GM04504 (cell line): Measurements from ENCODE around the gene SYTL1.

Experiments used
- DNase-seq: peaks from one replicate; pipeline ENCODE4 v3.0.0-alpha.2; 2012; ENCODE audit warnings: low read depth

SYTL1 gene

DNA sequence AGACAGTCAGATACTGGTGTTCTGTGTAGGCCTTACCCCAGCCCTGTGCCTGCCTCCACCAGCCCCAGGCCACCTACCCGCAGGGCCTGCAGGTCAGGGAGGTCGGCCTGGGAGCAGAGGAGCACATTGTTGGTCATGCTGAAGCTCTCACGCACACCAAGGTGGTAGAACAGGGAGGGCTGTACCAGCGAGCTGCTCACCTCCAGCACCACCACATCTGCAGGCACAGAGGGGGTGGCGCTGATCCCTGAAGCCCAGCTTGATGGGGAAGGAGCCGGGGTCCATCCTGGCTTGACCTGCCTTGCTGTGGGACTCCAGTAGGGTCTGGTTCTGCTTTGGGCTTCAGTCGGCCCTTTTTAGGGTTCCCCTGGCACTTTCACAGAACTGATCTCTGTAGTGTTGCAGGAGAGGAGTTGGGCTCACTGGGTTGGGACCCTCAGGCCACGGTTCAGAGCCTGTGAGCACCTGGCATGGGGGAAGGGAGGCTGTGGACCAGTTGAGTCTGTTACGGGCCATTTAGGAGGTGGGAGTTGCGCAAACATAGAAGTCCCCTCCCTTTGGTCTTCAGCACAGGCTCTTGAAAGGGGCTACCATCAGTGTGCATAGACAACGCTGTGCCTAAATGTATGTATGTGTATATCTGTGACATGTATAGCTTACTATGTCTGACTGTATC, 23.0 kb downstream of the SYTL1 start:
- no peak for DNase-seq

DNA sequence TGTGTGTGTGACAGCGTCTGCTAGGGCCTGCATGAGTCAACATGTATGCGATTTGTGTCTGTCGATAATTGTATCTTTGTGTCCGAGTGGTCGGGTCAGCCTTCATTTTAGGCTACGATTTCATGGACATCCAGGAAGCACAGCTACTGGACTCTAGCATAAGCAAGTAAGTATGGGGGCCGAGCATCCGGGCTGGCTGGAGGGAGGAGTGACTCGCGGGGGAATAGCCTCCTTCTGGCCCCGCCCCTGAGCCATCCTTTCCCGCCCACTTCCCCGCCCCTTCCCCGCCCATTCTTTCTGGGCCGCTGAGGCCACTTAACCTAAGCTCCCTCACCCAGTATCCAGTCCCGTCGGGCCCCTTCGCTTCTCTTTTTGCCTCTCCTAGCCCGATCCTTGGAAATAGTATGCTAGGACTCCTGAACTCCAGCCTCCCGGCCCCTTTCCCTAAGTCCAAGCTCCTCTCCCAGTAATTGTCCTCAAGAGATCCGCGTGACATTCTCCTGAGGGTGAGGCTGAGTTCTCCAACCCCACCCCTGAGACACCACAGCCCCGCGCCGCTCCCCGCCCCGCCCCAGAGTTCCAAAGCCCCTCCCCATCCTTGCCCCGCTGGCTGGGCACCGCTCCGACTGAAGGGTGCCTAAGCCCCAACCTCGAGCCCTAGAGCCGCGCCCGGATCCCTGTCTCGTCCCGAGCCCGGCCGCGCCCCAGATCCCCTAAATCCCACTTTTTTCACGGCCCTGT, 23.7 kb downstream of the SYTL1 start:
- DNase-seq, result peak; percentile 78

DNA sequence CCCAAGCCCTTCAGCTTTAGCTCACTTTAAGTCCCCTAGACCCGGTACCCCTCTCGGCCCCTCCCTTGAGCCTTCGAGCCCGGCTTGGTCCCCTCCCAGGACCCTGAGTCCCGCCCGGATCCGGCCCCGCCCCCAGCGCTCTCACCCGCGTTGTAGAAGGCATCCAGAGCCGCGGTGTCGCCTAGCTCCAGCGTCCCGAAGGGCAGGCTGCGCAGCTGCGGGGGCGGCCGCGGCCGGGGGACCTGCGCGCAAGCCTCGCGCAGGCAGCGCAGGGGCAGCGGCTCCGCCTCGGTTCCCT, 24.2 kb downstream of the SYTL1 start:
- DNase-seq, result peak; percentile 52

DNA sequence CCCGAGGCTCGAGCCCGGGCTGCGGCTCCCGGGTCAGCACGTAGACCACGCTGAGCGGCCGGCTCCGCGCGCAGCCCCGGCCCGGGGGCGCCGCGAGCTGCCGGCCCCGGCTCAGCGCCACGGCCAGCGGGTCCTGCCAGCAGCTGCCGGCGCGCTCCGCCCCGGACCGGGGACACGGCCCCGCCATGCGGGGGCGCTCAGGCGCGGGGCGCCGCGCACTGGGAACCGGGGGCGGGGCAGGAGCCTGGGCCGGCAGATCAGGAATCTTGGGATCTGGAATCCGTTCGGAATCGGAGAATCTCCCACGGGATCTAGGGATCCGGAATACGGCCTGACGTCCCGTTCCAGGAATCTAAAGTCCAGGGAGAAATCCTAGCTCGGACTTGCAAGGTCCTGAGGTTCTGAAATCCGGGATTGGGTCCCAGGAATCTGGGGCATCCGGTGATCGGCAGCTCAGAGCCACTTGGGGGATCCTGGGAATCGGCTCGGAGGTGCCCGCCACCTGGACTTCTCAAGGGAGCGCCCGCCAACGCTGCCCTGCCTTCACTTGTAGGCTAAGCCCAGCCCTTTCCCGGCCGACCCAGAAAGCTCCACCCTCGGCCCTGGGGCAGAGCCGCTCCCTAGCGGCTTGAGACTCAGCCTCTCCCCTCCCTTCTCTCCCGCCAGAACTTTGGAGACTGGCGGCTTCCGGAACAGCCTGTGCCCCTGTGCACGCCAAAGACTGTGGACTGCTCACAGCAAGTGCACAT, 24.8 kb downstream of the SYTL1 start, which contains the start of gene MAP3K6:
Gene MAP3K6, minus strand, starts transcription at position 551 of the 749 bp plus-strand sequence. Its CDS starts 364 bp downstream, at position 187.
- DNase-seq, result peak; percentile 53

DNA sequence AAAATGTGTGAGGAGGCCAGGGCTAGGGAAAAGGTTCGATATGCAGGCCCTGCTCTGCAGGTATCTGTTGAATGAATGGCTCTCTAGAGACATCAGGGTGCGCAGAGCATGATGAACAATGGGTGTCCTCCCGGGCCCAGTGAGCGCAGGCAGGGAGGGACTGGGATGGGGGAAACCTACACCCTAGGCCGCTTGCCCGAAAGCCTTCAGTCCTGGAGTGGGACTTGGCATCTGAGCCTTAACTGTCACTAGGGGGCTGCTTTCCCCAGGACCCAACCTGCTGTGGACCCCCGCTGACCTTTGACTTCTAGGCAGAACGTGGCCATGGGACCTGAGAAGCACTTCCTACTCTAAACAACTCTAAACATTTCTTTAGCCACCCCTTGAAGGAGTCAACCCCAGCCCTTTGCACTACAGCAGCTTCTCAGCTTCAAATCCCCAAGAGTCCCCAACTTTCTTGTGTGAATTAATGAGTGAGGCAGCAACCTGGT, 25.4 kb downstream of the SYTL1 start:
- no peak for DNase-seq

DNA sequence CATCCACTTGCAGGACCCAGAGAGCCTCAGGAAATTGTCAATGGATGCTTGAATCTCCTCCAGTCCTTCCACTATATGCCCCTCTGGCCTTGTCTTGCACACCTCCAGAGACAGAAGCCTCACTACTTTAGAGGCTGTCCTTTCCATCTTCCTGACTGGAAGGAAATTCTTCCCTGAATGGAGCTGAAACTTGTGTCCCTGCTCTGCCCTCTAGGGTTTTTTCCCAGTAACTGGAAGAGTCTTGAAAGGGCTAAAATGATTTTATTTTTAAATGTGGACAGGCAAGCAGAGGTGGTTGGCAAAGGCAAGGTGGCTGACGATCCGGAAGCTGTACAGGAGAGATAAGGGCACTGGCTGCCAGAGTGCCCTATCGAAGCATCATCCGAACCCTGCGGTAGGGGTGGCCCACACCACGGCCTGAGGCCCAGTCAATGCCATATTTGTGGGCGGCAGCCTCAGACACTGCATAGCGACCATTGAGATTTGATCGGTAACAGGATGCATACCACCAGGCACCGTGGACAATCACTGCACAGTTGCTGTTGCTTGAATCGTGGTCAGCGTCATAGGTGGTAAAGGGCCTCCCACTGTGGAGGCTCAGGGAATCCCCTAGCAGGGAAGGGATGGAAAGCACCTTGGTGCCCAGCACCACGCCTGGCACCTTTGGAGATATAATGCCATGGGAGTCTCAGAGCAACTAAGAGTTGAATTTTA, 27.2 kb downstream of the SYTL1 start:
- DNase-seq, result no peak

DNA sequence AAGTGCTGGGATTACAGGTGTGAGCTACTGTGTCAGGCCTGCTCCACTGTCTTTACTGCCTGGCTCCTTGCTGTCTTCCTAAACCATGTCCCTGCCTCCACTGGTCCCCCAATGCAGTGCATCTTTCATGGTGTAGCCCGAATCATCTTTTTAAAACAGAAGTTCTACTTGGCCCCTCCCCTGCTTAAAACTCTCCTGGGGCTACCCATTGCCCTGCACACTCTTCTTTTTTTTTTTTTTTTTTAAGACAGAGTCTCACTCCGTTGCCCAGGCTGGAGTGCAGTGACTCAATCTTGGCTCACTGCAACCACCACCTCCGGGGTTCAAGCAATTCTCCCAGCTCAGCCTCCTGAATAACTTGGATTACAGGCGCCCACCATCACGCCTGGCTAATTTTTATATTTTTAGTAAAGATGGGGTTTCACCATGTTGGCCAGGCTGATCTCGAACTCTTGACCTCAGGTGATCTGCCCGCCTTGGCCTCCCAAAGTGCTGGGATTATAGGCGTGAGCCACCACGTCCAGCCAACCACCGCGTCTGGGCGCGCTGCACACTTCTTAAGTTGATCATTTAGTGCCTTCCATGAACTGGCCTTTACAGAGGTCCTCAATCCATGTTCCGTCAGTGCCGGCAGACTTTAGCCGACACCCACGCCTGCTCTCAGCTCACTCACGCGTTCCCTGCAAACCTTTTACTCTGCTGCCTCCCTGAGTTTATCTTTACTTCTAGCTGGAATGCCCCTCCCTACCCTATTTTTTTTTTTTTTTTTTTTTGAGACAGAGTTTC, 30.4 kb downstream of the SYTL1 start:
- DNase-seq, result no peak

DNA sequence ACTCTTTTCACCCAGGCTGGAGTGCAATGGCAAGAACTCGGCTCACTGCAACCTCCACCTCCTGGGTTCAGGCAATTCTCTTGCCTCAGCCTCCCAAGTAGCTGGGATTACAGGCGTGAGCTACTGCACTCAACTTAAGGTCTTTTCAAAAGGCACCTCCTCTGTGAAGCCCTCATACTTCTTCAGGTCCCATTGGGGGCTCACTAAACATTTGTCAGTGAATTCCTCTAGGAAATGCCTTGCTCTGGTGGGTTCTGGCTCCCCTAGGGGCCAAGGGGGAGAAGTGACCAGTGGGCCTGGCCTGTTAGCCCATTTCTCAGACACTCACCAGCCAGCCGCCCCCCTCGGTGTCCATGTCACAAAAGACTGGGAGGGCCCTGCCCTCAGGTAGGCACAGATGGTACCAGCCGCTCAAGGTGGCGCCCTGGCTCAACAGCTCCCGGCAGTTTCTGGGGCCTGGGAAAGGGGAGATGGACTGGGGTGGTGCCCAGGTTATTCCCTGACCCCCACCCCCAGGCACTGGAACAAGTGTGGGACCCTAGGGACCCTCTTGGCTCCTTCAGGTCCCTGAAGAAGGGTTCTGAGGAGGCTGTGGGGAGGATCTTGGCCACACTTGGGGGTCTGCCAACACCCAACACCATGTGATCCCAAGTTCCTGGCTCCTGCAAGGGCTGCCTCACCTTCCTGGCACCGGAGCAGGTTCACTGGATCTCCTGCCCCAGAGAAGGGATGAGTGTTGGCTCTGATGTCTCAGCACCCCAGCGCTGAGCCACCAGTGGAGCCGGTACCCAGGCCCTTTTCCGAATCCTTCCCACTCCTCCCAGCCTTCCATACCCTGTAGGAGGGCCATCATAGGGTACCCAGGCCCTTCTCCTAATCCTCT, 31.2 kb downstream of the SYTL1 start:
- no peak for DNase-seq

DNA sequence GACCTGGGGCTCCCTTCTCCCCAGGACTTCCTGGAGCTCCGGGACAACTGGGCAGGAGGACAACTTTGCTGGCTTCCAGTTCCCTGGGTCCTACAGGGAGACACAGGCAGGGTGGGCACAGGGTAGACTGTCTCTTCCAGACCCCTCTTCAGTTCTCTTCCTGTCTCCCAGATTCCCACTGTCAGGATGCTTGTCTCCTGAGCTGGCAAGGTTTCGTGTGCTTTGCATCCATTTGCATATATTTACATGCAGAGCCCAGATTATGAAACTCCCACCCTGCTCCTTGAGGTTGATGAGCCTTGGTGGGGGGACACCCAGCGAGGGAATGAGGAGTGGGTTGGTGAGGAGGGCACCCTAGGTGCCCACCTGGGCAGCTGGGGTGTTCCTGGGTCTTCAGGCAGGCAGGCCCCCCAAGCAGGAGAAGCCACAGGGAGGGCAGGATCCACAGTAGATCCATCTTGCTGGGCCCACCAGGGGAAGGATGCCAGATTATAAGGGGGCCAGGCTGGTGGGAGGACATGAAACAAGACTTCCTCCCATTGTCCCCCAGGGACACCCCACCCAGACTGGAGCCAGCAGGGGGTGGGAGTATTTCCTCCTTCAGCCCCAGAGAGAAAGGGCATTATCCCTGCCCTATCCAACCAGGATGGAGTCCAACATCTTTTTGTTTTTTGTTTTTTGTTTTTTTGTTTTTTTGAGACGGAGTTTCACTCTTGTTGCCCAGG, 32.7 kb downstream of the SYTL1 start, which contains the start of gene FCN3:
Gene FCN3, minus strand, starts transcription at position 463 of the 725 bp plus-strand sequence. Its CDS starts 6 bp downstream, at position 457.
- DNase-seq, result no peak

DNA sequence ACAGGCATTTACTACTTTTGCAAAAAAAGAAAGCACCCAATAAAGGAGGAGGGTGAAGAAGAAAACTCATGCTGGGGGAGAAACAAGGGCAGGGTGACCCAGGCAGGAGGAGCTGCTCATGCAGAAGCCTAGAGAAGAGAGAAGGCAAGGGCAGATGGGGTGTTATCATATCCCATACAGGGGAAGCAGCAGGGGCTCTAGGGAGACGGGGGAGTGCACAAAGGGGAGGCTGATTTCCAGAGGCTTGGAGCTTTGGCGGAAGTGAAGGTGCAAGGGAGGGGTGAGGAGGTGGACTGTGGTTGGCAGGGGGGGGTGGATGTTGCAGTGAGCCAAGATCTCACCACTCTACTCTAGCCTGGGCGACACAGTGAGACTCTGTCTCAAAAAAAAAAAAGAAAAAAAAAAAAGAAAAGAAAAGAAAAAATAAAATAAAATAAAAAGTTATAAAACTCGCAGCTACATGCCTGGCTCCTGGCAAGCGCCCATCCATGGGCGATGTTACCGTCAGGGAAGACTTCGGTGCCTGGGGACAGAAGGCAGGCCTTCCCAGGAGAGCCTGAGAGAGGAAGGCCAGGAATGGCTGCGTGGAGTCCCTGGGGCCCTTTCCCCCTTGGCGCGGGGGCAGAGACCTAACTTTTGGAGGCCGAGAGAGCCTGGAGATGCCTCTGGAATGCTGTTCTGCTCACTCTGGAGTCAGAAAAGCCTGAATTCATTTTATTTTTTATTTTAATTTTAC, 36.1 kb downstream of the SYTL1 start:
- no peak for DNase-seq

DNA sequence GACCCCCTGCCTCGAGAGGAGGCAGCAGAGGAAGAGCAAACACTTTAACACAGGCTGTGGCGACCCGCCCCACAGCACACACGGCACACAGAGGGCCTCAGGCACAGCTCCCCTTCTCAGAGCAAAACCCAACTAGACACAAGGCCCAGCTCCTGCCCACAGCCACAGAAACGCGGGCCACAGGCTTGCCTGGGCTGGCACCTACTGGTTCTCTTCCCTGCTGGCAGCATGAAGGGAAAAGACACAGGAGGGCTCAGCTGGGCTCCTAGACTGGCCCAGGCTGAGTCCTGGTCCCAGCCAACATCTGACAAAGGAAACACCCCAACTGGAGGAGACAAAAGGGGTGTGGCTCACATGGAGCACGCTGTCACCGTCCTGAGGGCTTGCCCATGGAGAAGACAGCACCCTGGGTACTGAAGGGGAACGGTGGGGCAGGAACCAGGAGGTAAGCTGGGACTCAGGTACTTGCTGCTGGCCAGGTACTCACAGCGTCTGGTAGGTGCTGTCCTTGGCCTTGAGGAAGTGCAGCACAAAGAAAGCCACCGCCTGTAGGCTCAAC, 37.8 kb downstream of the SYTL1 start:
- DNase-seq, result no peak

DNA sequence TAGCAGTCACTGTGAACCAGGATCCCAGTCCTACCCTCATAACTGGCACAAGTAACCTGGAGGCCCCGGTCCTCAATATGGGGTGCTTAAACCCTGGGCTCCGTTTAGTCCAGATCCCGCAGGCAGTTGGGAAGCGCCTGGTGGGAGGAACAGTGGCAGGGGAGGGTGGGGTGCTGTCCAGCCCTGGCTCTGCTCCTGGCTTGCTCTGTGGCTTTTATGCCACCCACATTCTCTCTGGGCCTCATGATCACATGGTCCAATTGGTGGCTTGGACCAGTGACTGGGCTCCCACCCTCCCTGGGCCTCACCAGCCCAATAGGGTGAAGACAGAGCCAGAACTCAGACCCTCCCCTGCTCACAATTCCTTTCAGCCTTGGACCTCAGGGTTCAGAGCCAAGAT, 38.4 kb downstream of the SYTL1 start:
- DNase-seq, result no peak

DNA sequence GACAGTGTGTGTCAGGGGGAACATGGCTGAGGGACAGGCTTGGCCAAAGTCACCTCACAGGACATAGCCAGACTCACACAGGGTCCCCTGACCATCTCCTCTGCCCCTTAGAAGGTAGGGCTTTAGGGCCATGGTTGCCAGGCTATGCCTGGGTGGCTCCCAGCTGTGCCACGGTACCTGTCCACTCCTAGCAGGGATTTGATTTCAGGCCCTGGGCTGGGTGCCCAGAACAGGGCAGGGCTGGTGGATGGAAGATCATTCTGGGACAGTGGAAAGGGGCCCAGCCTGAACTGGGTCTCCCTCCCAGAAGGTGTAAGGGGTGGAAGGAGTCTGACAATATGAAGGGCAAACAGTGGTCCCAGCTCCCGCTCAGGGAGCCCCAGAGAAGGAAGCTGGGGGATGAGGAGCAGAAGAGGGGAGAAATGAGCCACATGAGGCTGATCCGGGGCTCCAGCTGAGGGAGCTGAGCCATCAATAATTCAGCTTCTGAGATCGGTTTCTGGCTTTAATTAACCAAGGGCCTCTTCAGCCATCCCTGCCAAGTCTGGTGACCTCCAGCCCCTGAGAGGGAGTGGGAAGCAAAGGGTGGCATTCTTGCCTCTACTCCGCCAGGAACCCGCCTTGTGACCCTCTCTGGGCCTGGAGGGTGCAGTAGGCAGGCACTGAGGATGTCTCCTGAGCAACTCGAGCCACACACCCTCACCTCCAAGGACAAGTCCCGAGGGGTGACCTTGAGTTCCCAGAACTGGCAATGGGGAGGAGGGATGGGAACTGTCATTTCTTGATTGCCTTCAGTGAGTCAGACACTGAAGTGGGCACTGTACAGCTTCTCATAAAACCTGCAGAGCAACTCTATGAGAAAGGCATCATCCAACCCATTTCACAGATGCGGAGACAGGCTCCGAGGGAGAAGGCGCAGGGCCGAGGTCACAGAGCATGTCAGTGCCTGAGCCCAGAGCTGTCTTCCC, 39.2 kb downstream of the SYTL1 start:
- DNase-seq, result no peak

DNA sequence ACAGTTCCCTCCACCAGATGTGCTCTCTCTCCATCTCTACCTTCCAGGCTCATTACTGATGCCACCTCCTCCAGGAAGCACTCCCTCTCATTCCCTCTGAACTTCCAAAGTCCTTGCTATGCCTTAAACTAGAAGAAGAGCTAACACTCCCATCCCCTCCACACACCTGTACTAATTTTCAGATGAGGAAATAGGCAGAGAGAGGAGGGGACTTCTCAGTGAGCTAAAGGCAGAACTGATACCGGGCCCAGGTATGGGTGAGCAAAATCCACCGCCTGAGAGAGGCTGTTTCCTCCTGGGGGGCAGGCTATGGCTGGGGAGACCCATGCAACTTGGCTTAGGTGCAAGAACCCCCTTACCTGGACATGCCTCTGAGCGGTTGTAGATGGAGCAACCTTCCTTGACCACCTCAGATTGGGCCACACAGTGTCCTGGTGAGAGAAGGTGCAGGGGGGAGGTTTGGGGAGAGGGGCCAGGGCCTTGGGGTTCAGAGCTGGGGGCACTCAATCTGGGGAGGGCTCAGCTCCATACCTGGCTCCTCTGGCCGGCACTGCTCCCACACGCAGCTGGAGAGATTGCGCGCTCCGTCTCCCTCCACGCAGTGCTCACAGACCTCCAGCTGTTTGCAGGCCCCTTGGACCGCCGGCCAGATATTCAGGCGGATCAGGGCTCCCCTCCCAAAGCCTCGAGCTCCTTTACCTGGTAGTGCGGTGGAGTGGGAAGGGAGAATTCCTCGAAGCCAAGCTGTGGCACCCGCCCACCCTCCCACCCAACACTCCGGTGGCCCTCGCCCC, 40.3 kb downstream of the SYTL1 start:
- no peak for DNase-seq

DNA sequence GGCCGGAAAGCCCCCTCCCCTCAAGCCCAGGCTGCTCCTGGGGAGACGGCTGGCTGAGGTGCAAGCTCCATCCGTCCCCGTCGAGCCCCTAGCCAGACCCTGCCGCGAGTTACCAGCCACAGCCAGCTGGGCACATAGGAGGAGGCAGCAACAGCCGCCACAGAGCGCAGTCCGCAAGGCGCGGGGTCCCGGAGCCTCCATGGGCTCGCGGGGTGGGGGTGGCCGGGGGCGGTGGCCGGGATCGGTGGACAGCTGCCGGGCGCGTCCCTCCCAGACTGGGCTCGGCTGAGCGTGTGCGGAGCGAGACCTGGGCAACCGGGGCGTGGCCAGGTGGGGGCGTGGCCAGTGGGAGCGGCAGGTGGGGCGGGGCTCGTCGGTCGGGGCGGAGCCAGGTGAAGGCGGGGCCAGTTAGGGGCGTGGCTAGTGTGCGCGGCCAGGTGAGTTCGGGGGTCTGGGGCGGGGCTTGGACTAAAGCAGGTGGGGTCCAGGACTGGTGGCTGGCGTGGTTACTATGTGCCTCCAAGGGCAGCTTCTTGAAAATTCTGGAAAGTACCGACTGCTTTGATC, 41.3 kb downstream of the SYTL1 start, which contains the start of gene CD164L2:
Gene CD164L2, minus strand, starts transcription at position 295 of the 567 bp plus-strand sequence. Its CDS starts 94 bp downstream, at position 201.
- DNase-seq, result no peak

DNA sequence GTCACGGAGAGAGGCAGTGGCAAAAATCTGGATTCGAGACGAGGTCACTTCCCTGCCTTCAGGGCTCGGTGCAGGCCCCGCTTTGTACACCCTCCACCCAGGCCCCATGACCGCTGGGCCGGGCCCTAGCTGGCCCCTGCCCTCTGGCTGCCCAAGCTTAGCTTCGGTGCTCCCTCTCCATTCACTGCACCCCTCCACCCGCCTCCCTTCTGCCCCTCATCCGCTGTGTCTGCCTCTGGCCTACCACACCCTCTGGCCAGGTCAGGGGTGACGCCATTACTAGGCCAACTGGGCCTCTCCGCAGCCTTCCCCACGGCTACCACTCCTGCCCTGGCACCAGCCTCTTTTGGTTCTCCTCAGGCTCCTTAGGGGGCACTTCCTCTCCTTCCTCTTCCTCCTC, 41.8 kb downstream of the SYTL1 start:
- DNase-seq, result no peak
